RPMI8226 (cell line): ENCODE measurements around the gene FAM20C.
"Not testable (repeated sequence)": the region's sequence is repeated elsewhere in the genome, so short reads cannot be mapped to it uniquely, and the experiment has no call there.

ENCODE experiments used
- DNase-seq: peaks from one replicate; pipeline ENCODE4 v3.0.0-alpha.2; 2015

The FAM20C gene

GRCh38 chr7:193481-194251 lies 1.3 kb downstream of the FAM20C start:
- no peak for DNase-seq

- DNase-seq: no peak
These were observed 2.1 kb downstream of the FAM20C start for GRCh38 chr7:194252-195009.

- no peak for DNase-seq
These were observed 2.8 kb downstream of the FAM20C start for GRCh38 chr7:195010-195829.

GRCh38 chr7:195830-196128 lies 3.4 kb downstream of the FAM20C start:
- DNase-seq: no peak

- DNase-seq: no peak
These were observed 3.9 kb downstream of the FAM20C start for GRCh38 chr7:196283-196682.

- DNase-seq: no peak
These were observed 4.5 kb downstream of the FAM20C start for GRCh38 chr7:196778-197321.

- no peak for DNase-seq
These were observed 5.3 kb downstream of the FAM20C start for GRCh38 chr7:197413-198335.

GRCh38 chr7:199483-200249 lies 7.3 kb downstream of the FAM20C start:
- DNase-seq: no peak

- DNase-seq: no peak
These were observed 7.9 kb downstream of the FAM20C start for GRCh38 chr7:200290-200689.

GRCh38 chr7:200704-201103 lies 8.3 kb downstream of the FAM20C start:
- DNase-seq: no peak

GRCh38 chr7:204326-204725 lies 12.0 kb downstream of the FAM20C start:
- DNase-seq: no peak

- DNase-seq: no peak
These were observed 13.0 kb downstream of the FAM20C start for GRCh38 chr7:205115-206010.

GRCh38 chr7:206351-206750 lies 14.0 kb downstream of the FAM20C start:
- not testable (repeated sequence) for DNase-seq

GRCh38 chr7:207418-208129 lies 15.2 kb downstream of the FAM20C start:
- no peak for DNase-seq

GRCh38 chr7:208130-208673 lies 15.8 kb downstream of the FAM20C start:
- DNase-seq: no peak

- DNase-seq: no peak
These were observed 16.4 kb downstream of the FAM20C start for GRCh38 chr7:208816-209215.

- no peak for DNase-seq
These were observed 17.0 kb downstream of the FAM20C start for GRCh38 chr7:209416-209815.

GRCh38 chr7:209906-210305 lies 17.5 kb downstream of the FAM20C start:
- DNase-seq: no peak

GRCh38 chr7:210401-210925 lies 18.1 kb downstream of the FAM20C start:
- DNase-seq: no peak
